ENCODE data around the gene SERTAD1. TPM values are rescaled to one million over a fixed set of nuclear protein-coding genes. Genes with fewer than 3 reads are reported as not detected.
"Not testable (repeated sequence)": the region's sequence is repeated elsewhere in the genome, so short reads cannot be mapped to it uniquely, and the experiment has no call there.

Gene SERTAD1
- total and polyA plus RNA-seq, 5 experiments from 2014 or later: 2.6 to 10.4 (median 6.2) TPM

- peak overlapping the region in 1 of 10 donors; percentile 45 for H3K27ac Mint-ChIP-seq
- POLR2A ChIA-PET: interaction anchor here (0.6 kb wide), 1 partner anchor 10 kb away, joined by 3 read pairs; no protein-coding TSS in a partner anchor
- ATAC-seq (no peak), DNase-seq (no peak)
- no peaks in the 10 kb centered on the region for H3K36me3 Mint-ChIP-seq
- peaks cover 0 to 1% (median 0%) of the 10 kb centered on the region in 5 donors for H3K27me3 Mint-ChIP-seq
- peaks cover 4 to 36% (median 18%) of the 10 kb centered on the region in 4 donors for H3K4me1 Mint-ChIP-seq
- no peak overlapping the region for H3K4me3 Mint-ChIP-seq
- H3K9me3 Mint-ChIP-seq: no peaks in the 10 kb centered on the region
These were observed 14.5 kb downstream of the SERTAD1 start for GRCh38 chr19:40411125-40411842.

GRCh38 chr19:40410030-40410389, 15.8 kb downstream of the SERTAD1 start:
- H3K9me3 Mint-ChIP-seq: no peaks in the 10 kb centered on the region
- no peak overlapping the region for H3K27ac Mint-ChIP-seq
- DNase-seq: no peak
- no peak for ATAC-seq
- H3K4me1 Mint-ChIP-seq: peaks cover 5 to 27% (median 20%) of the 10 kb centered on the region in 4 donors
- no peak overlapping the region for H3K4me3 Mint-ChIP-seq
- H3K27me3 Mint-ChIP-seq: peaks cover 0 to 1% (median 0%) of the 10 kb centered on the region in 5 donors
- no peaks in the 10 kb centered on the region for H3K36me3 Mint-ChIP-seq
- POLR2A ChIA-PET: interaction anchor here (1.1 kb wide), 1 partner anchor 10 kb away, joined by 3 read pairs; no protein-coding TSS in a partner anchor

DNA sequence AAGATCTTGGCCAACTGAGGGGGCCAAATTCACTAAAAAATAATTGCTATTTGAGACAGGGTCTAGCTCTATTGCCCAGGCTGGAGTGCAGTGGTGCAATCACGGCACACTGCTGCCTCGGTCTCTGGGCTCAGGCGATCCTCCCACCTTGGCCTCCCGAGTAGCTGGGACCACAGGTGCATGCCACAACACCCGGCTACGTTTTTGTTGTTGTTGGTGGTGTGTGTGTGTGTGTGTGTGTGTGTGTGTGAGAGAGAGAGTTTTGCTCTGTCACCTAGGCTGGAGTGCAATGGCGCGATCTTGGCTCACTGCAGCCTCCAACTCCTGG, 17.2 kb downstream of the SERTAD1 start:
- peaks cover 8 to 30% (median 22%) of the 10 kb centered on the region in 4 donors for H3K4me1 Mint-ChIP-seq
- DNase-seq, H3K27ac Mint-ChIP-seq, H3K4me3 Mint-ChIP-seq, H3K9me3 Mint-ChIP-seq, H3K27me3 Mint-ChIP-seq, ATAC-seq, H3K36me3 Mint-ChIP-seq: not testable (repeated sequence)
- POLR2A ChIA-PET: interaction anchor here (1.2 to 1.3 kb wide), 2 partner anchors 12 to 35 kb away, joined by 4 to 5 read pairs; no protein-coding TSS in a partner anchor

DNA sequence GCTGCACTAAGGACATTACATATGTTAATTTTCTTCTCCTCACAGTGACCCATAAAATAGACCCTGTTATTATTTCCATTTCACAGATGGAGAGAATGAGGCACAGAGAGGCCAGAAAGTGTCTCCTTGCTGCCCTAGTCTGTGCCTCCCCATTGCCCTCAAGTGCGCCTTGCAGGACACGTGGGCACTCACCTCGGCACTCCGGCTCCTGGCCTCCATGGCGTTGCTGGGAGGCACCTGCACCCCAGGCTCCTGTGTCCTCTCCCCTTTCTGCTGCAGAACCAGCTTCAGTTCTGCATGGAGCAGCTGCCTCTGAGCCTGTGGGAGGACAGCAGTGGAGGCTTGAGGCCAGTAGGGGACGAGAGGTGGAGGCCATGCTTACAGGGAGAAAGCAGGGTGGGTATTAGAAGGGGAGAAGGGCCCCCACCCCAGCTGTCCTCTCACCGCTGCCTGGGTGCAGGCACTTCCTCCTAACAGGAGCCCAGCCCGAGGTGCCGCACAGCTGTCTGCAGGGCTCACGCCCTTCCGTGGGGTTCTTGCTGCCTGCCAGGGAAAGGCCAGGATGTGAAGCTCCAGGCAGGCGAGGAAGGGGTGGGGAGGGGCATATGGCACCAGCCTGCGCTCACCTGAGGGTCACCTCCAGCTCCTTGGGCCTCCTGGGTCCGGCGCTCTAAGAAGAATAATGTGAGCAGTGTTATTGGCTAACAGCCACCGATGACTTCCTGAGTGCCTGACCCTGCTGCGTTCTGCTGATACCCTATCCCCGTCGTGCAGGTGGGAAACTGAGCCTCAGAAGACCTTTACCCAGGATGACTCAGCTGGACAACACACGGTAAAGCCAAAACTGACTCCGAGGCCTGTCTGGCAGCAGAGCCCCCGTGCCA, 17.8 kb downstream of the SERTAD1 start:
- Mint-ChIP-seq H3K9me3 (no peaks in the 10 kb centered on the region), H3K36me3 (no peaks in the 10 kb centered on the region), H3K27ac (no peak overlapping the region), H3K27me3 (no peaks in the 10 kb centered on the region), H3K4me3 (no peak overlapping the region), H3K4me1 (peaks cover 9 to 31% (median 24%) of the 10 kb centered on the region in 4 donors)
- no peak for DNase-seq
- POLR2A ChIA-PET: interaction anchor here (0.6 to 1.3 kb wide), 3 partner anchors 13 to 78 kb away, joined by 3 to 5 read pairs (median 4); no protein-coding TSS in a partner anchor
- no peak for ATAC-seq

DNA sequence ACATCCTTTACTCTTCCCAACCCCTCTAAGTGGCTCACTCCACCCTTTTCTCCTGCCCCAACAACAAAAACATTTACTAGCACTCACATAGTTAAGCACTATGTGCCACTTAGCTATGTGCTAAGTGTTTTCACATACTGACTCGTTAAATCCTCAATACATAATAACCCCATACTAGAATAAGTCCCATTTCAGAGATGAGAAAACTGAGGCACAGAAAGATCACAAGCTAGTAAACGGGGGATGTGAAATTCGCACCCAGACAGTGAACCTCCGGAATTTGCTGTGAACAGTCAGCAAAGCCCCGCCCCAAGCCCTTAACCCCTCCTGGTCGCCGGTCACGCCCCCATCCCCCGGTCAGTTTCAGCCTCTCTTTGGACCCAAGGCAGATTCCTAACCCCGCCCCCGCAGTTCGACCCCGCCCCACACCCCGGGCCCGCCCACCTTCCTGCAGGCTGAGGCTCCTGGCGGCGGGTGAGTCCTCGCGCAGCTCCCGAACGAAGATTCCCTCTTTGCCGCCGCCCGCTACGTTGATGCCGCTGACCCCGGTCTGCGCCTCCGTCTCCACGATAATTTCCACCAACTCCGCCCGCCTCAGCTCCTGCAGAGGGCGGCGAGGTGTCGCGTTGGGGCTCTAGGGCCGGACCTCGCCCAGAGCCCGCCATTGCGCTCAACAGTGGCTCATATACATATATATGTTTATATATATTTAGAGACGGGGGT, 22.4 kb downstream of the SERTAD1 start:
- Mint-ChIP-seq H3K36me3 (no peaks in the 10 kb centered on the region), H3K27me3 (no peaks in the 10 kb centered on the region), H3K27ac (peak overlapping the region; percentile 81 to 98 (median 92)), H3K4me3 (peak overlapping the region; percentile 88 to 100 (median 98)), H3K4me1 (peaks cover 21 to 44% (median 34%) of the 10 kb centered on the region in 4 donors), H3K9me3 (no peaks in the 10 kb centered on the region)
- ATAC-seq (peak; percentile 57 to 62), DNase-seq (peak; percentile 56 to 83 (median 72))
- POLR2A ChIA-PET: interaction anchor here (0.5 to 2.6 kb wide), 14 partner anchors 8 to 212 kb away, joined by 3 to 18 read pairs (median 5); partner anchors contain the start of genes AKT2, BLVRB, C19orf47 and MAP3K10

- Mint-ChIP-seq H3K9me3 (no peaks in the 10 kb centered on the region), H3K27me3 (no peaks in the 10 kb centered on the region), H3K4me1 (peaks cover 17 to 36% (median 27%) of the 10 kb centered on the region in 4 donors), H3K27ac (peak overlapping the region in 2 of 10 donors; percentile 81 to 92), H3K36me3 (no peaks in the 10 kb centered on the region), H3K4me3 (peak overlapping the region in 2 of 10 donors; percentile 1 to 42)
- ATAC-seq (no peak), DNase-seq (peak in 1 of 10 donors; percentile 45)
- POLR2A ChIA-PET: interaction anchor here (0.6 to 1.2 kb wide), 3 partner anchors 17 to 27 kb away, joined by 4 to 6 read pairs (median 5); partner anchors contain the start of gene SERTAD1
These were observed 25.2 kb downstream of the SERTAD1 start for GRCh38 chr19:40400559-40400958.

- no peaks in the 10 kb centered on the region for H3K9me3 Mint-ChIP-seq
- ATAC-seq (peak; percentile 84 to 86), DNase-seq (peak; percentile 15 to 82 (median 60))
- POLR2A ChIA-PET: interaction anchor here (0.5 to 1.4 kb wide), 3 partner anchors 22 to 38 kb away, joined by 3 to 10 read pairs (median 3); partner anchors contain the start of gene SERTAD1
- peak overlapping the region in 5 of 10 donors; percentile 13 to 44 (median 22) for H3K27ac Mint-ChIP-seq
- no peaks in the 10 kb centered on the region for H3K36me3 Mint-ChIP-seq
- no peaks in the 10 kb centered on the region for H3K27me3 Mint-ChIP-seq
- H3K4me1 Mint-ChIP-seq: peaks cover 13 to 23% (median 17%) of the 10 kb centered on the region in 4 donors
- peak overlapping the region in 7 of 10 donors; percentile 8 to 44 (median 23) for H3K4me3 Mint-ChIP-seq
These were observed 27.2 kb downstream of the SERTAD1 start for GRCh38 chr19:40398417-40399131.

- ATAC-seq (no peak), DNase-seq (no peak)
- Mint-ChIP-seq H3K27ac (no peak overlapping the region), H3K36me3 (no peaks in the 10 kb centered on the region), H3K27me3 (no peaks in the 10 kb centered on the region), H3K4me3 (no peak overlapping the region), H3K9me3 (no peaks in the 10 kb centered on the region), H3K4me1 (peaks cover 7 to 19% (median 12%) of the 10 kb centered on the region in 4 donors)
- POLR2A ChIA-PET: no interaction called here
These were observed 28.3 kb downstream of the SERTAD1 start for GRCh38 chr19:40397568-40397906.

- peaks cover 7 to 19% (median 12%) of the 10 kb centered on the region in 4 donors for H3K4me1 Mint-ChIP-seq
- H3K9me3 Mint-ChIP-seq: no peaks in the 10 kb centered on the region
- DNase-seq (peak in 1 of 10 donors; percentile 52), ATAC-seq (no peak)
- POLR2A ChIA-PET: no interaction called here
- no peak overlapping the region for H3K27ac Mint-ChIP-seq
- H3K27me3 Mint-ChIP-seq: no peaks in the 10 kb centered on the region
- H3K36me3 Mint-ChIP-seq: no peaks in the 10 kb centered on the region
- no peak overlapping the region for H3K4me3 Mint-ChIP-seq
These were observed 28.8 kb downstream of the SERTAD1 start for GRCh38 chr19:40396886-40397567.

GRCh38 chr19:40395956-40396355, 29.8 kb downstream of the SERTAD1 start:
- no peak overlapping the region for H3K4me3 Mint-ChIP-seq
- POLR2A ChIA-PET: interaction anchor here (2.4 kb wide), 1 partner anchor 8 kb away, joined by 13 read pairs; no protein-coding TSS in a partner anchor
- H3K27ac Mint-ChIP-seq: peak overlapping the region in 1 of 10 donors; percentile 41
- ATAC-seq (no peak), DNase-seq (no peak)
- H3K4me1 Mint-ChIP-seq: peaks cover 4 to 14% (median 12%) of the 10 kb centered on the region in 4 donors
- no peaks in the 10 kb centered on the region for H3K36me3 Mint-ChIP-seq
- no peaks in the 10 kb centered on the region for H3K9me3 Mint-ChIP-seq
- H3K27me3 Mint-ChIP-seq: no peaks in the 10 kb centered on the region

- Mint-ChIP-seq H3K27ac (no peak overlapping the region), H3K4me3 (no peak overlapping the region), H3K36me3 (no peaks in the 10 kb centered on the region), H3K9me3 (no peaks in the 10 kb centered on the region), H3K4me1 (peaks cover 4 to 11% (median 9%) of the 10 kb centered on the region in 4 donors), H3K27me3 (no peaks in the 10 kb centered on the region)
- POLR2A ChIA-PET: interaction anchor here (2.4 kb wide), 1 partner anchor 9 kb away, joined by 13 read pairs; no protein-coding TSS in a partner anchor
- DNase-seq (no peak), ATAC-seq (no peak)
These were observed 31.0 kb downstream of the SERTAD1 start for GRCh38 chr19:40394816-40395210.

Data from naive thymus-derived CD8-positive, alpha-beta T cell (primary cell).